IPS DF 19.7 (cell line): Measurements from ENCODE around the gene DCC.
"Not testable (repeated sequence)": the region's sequence is repeated elsewhere in the genome, so short reads cannot be mapped to it uniquely, and the experiment has no call there.

Experiments used
- DNase-seq: peaks from one replicate; pipeline ENCODE4 v3.0.0-alpha.2; 2013; ENCODE audit warnings: low read depth, low spot score

DCC gene

GRCh38 chr18:52345428-52345827 is 5.4 kb downstream of the DCC start:
- DNase-seq, result no peak

DNA sequence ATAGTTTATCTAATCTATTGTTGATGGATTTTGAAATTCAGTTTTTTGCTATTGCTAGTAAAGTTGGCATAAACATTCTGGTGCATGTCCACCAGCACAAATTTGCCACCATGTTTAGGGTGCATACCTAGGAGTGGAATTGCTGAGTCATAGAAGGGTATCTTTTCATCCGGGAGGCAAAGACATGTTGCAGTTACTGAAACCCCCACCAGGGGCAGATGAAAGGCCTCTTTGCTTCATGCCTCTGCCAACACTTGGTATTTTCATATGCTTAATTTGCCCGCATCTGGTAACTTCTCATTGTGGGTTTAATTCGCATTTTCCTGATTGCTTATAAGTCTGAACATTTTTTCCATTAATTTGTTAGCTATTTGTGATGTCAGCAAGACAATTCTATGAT is 8.2 kb downstream of the DCC start:
- DNase-seq, result no peak

GRCh38 chr18:52349498-52349897 is 9.5 kb downstream of the DCC start:
- DNase-seq, result no peak

GRCh38 chr18:52352920-52353319 is 12.9 kb downstream of the DCC start:
- DNase-seq, result no peak

GRCh38 chr18:52353589-52353988 is 13.6 kb downstream of the DCC start:
- DNase-seq, result no peak

- DNase-seq, result no peak
Measured at GRCh38 chr18:52363861-52364260, 23.9 kb downstream of the DCC start.

GRCh38 chr18:52366851-52367250 is 26.9 kb downstream of the DCC start:
- DNase-seq, result not testable (repeated sequence)

DNA sequence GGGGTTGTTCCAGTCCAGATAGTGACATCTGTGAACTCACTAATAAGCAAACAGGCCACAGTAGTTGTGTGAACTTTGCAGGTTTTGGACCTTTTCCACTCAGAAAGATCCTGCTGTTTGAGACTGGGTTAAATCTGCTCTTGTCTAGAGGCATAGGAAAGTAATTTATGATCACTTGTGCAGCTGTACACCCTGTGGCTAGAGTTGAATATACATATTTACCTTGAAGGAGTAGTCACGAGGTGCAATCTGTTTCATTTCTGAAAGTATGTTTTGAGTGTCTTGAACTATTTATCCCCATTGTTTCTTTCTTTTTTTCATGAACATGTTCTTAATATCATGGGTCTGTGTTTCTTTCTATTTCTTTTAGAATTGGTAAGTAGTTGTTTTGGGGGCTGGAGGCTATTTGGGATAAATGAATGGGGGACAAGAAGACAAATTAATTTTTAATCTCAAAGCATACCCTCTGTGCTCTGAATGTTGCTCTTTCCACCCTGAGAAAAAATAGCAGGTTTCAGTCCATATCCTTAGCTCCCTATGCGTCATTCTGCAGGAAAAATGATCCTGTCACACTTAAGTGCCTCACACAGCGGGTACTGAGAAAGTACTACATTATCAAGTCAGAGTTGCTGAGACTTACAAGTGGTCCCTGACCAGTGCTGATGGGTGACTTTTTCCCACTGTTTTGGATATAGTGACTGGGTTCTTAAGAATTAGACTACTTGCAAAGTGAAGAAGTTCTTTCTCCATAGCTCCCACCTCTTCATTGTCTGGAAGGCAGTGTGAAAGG is 28.2 kb downstream of the DCC start:
- no peak for DNase-seq

- DNase-seq, result no peak
Measured at GRCh38 chr18:52370841-52371240, 30.8 kb downstream of the DCC start.

DNA sequence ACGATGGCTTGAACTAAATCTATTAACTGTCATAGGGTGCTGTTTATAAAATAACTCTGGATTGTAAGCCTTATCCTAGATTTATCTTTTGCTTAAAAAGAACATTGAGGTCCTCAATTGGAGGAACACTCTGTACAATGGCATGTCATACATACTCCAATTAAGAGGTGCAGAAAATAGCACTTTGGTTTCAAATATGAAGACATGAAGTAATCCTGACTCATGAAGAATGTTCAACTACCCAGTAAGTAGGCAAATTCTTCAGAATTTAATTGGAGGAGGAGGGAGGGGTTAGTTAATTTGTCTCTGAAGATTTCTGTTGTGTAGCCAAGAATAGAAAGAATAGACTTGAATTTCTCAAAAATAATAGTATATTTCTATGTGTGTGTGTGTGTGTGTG is 36.1 kb downstream of the DCC start:
- DNase-seq, result no peak

DNA sequence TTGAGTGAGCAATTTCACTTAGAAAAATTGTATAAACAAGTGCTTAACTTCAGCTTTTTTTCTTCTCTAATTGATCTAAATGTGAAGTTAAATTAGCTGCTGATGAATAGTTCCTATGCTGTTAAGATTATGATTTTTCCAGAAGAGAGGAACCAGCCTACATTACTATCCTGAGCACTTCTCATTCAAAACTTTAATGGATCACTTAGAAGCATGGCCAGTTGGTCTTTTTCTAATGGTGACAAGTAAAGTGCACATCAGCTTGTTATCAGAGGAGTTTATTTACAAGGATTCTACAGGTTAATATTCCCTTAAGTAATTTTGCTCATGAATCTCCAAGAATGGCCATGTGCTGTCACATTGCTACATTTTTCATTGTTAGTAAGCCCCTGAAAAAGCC is 37.1 kb downstream of the DCC start:
- DNase-seq, result no peak

GRCh38 chr18:52386306-52386705 is 46.3 kb downstream of the DCC start:
- no peak for DNase-seq

- DNase-seq, result no peak
Measured at GRCh38 chr18:52387175-52387574, 47.2 kb downstream of the DCC start.

DNA sequence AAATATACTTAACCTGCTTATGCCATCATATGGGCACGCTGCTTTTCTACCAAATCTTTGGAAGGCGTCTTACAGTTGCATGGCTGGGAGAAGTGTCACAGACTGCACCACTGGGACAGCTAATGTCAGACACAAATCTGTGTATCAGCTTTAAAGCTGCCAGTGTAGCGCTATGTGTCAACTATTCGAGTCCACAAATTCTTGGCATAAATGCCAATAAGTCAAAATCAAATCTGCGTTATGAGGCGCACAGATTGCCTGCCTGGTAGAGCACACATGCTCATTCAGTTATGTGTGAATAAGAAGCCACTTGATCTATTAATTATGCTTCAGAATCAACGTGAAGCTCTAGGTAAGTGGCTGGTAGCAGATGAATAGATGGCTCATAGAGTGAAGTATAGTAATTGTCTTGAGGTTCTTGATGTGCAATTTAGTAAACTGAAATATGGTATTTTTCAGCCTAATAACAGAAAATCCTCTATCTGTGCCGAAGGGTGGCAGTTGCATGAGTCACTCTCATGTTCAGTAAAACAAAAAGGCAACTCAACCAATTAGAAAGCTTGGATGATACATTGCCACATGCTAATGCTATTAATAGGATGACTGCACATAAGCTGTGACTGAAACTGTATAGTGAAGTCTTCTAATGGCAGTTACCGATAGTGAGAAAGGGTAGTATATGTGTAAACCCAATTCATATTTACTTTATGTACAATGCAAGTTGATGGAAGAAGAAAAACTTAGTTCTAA is 52.0 kb downstream of the DCC start:
- DNase-seq, result no peak

GRCh38 chr18:52394602-52395001 is 54.6 kb downstream of the DCC start:
- DNase-seq, result no peak

- DNase-seq, result no peak
Measured at GRCh38 chr18:52395146-52395852, 55.3 kb downstream of the DCC start.

DNA sequence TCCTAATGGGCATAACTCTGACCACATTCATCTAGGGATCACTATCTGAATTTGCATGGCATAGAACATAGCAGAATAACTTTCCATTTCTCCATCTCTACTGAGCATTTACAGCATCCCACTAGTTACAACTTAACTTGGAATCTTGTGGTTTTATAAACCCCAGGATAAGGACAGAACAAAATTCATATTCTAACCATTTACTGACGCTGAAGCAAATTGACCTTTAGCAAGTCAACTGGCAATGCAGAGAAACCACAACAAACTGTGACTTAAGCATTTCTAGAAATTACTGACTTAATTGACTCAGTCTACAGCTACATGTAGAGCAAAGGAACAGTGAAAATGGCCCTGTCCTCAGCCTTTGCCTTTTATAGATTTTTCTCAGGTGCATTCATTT is 61.2 kb downstream of the DCC start:
- no peak for DNase-seq

- DNase-seq, result no peak
Measured at GRCh38 chr18:52402814-52403213, 62.8 kb downstream of the DCC start.

GRCh38 chr18:52403291-52404021 is 63.5 kb downstream of the DCC start:
- no peak for DNase-seq

GRCh38 chr18:52408800-52409302 is 68.9 kb downstream of the DCC start:
- DNase-seq, result no peak

DNA sequence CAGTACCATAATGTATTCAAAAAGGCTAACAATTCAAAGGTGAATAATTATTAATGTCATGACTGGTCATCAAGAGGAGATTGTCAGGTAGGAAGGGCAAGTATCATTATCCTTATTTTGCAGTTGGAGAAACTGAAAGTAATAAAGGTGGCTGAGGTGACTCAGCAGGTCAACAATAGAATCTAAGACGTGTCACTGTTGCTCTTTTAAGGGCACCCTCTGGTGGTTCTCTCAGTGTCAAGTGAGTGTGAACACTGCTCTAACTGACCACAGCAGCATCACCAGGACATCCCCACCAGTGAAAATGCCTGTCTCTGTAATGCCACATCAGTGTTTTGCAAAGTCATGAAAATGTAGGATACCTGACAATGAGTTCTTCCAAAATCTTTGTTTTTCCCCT is 69.7 kb downstream of the DCC start:
- no peak for DNase-seq

- no peak for DNase-seq
Measured at GRCh38 chr18:52415131-52415530, 75.1 kb downstream of the DCC start.
